Keratinocyte (primary cell): ENCODE data around the gene HIPK1.

Source experiments
- EZH2 ChIP-seq: IDR thresholded peaks from one replicate; pipeline ENCODE4 v1.6.1; 2012; ENCODE audit warnings: inconsistent platforms, mild to moderate bottlenecking, low read length, moderate library complexity
- TF ChIP-seq, protein P1 (sequence below), 3 experiments: IDR thresholded peaks in 1 of 3; conservative IDR thresholded peaks in 1 of 3; optimal IDR thresholded peaks in 1 of 3; 2 replicates in 2 of 3; 3 replicates in 1 of 3; pipeline versions ENCODE3 to v1.5.1; 2011; ENCODE audit warnings: low read length in 3 of 3, mild to moderate bottlenecking in 3 of 3, moderate library complexity in 2 of 3, control low read depth in 1 of 3, inconsistent platforms in 1 of 3; ENCODE audit not compliant: insufficient read depth in 2 of 3; ENCODE audit errors: extremely low read depth in 1 of 3

GRCh38 chr1:113949007-113949406, 19.9 kb downstream of the HIPK1 start:
- TF ChIP-seq, protein P1, sequence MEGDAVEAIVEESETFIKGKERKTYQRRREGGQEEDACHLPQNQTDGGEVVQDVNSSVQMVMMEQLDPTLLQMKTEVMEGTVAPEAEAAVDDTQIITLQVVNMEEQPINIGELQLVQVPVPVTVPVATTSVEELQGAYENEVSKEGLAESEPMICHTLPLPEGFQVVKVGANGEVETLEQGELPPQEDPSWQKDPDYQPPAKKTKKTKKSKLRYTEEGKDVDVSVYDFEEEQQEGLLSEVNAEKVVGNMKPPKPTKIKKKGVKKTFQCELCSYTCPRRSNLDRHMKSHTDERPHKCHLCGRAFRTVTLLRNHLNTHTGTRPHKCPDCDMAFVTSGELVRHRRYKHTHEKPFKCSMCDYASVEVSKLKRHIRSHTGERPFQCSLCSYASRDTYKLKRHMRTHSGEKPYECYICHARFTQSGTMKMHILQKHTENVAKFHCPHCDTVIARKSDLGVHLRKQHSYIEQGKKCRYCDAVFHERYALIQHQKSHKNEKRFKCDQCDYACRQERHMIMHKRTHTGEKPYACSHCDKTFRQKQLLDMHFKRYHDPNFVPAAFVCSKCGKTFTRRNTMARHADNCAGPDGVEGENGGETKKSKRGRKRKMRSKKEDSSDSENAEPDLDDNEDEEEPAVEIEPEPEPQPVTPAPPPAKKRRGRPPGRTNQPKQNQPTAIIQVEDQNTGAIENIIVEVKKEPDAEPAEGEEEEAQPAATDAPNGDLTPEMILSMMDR (optimal IDR thresholded peaks at IDR 0.05 in 1 of 3, IDR thresholded peaks at IDR 0.05 in 1 of 3, conservative IDR thresholded peaks at IDR 0.05 in 1 of 3; ENCODE audit: extremely low read depth in 1 of 3, insufficient read depth in 2 of 3, low read length in 3 of 3): peak in 1 of 3 experiments; percentile 29
- TF ChIP-seq EZH2: no peak
